Gastrocnemius medialis (tissue), 4 donors: ENCODE measurements around the gene MAD2L2.

Experiments
- CTCF ChIP-seq, 5 experiments: fragments of 450-650 bp in 3 of 5; fragments of 200-600 bp in 2 of 5; sonication (generic) in 2 of 5; IDR thresholded peaks in 4 of 5; conservative IDR thresholded peaks in 1 of 5; 1 replicate in 4 of 5; 2 replicates in 1 of 5; pipeline ENCODE4 v1.5.1; 2016 to 2019; ENCODE audit warnings: antibody characterized with exemption in 5 of 5, mild to moderate bottlenecking in 3 of 5, moderate library complexity in 3 of 5
- POLR2A ChIP-seq, 2 donors: fragments of 450-650 bp; IDR thresholded peaks; one replicate each; pipeline ENCODE4 v1.6.1; 2017; ENCODE audit warnings: antibody characterized with exemption in 2 of 2, mild to moderate bottlenecking in 2 of 2, moderate library complexity in 2 of 2

GRCh38 chr1:11648039-11648438 is 32.9 kb downstream of the MAD2L2 start:
- TF ChIP-seq CTCF (IDR thresholded peaks at IDR 0.05 in 4 of 5, conservative IDR thresholded peaks at IDR 0.05 in 1 of 5) (no peak), POLR2A (IDR thresholded peaks at IDR 0.05) (no peak)
